K562 (cell line): ENCODE measurements around the gene DUSP3. TPM values are rescaled to one million over a fixed set of nuclear protein-coding genes. Genes with fewer than 3 reads are reported as not detected.

Experiments
- ATAC-seq: fragments of 200-7000 bp; cut with Tn5 transposase; 3 replicates; pipeline ENCODE4 v1.9.1; 2020; ENCODE audit warnings: moderate library complexity
- BruUV-seq: library from RNA; stranded (reverse); fragments of 400-500 nt; replicated peaks from 2 replicates; lab custom pipeline; 2021; lab: Mats Ljungman, UMichigan
- CTCF ChIA-PET: fragments of 300-600 bp; formaldehyde crosslinking; extraction: SDS; loops from one replicate; lab custom pipeline; 2021; ENCODE audit warnings: low intra/inter-chr PET ratio; lab: Yijun Ruan, JAX
- POLR2A ChIA-PET: fragments of 300-600, 350-650 bp; sonication (Branson Sonifier 250); formaldehyde crosslinking; extraction: SDS; loops from one replicate; lab custom pipeline; 2021; ENCODE audit warnings: antibody characterized with exemption, inconsistent platforms; lab: Yijun Ruan, JAX
- DNase-seq, 4 experiments: peaks; one replicate each; pipeline versions ENCODE4 v3.0.0 to v3.0.0-alpha.2; 2011 to 2018; ENCODE audit warnings: low spot score in 3 of 4, mixed read lengths in 3 of 4; ENCODE audit errors: extremely low read depth in 1 of 4
- FAIRE-seq: peaks from 2 replicates; lab custom pipeline; 2011; peaks lifted over from hg19 to GRCh38; lab: Jason Lieb, UNC
- H2AFZ ChIP-seq: 2 replicates; pipeline ENCODE4 v1.6.0; 2011; ENCODE audit warnings: low read depth, low read length, control low read depth, inconsistent platforms
- H3K27ac ChIP-seq: fragments of 200-600 bp; 3 replicates; pipeline ENCODE4 v1.8.0; 2011; ENCODE audit warnings: low read depth, mild to moderate bottlenecking, control low read depth, inconsistent platforms, low read length, moderate library complexity, mixed read lengths; ENCODE audit errors: extremely low read depth
- H3K27me3 ChIP-seq, 2 experiments: fragments of 300-600 bp in 1 of 2; 2 replicates in 1 of 2; 3 replicates in 1 of 2; pipeline versions ENCODE4 v1.6.0 to v1.8.0; 2011; ENCODE audit warnings: inconsistent platforms in 2 of 2, low read length in 2 of 2, mild to moderate bottlenecking in 1 of 2, mixed read lengths in 1 of 2, moderate library complexity in 1 of 2; ENCODE audit not compliant: control insufficient read depth in 2 of 2, insufficient read depth in 2 of 2
- H3K36me3 ChIP-seq: fragments of 300-600 bp; 3 replicates; pipeline ENCODE4 v1.8.0; 2011; ENCODE audit warnings: mild to moderate bottlenecking, low read length, inconsistent platforms; ENCODE audit not compliant: control insufficient read depth, insufficient read depth
- H3K4me1 ChIP-seq, 2 experiments: fragments of 200-600 bp in 1 of 2; replicated peaks in 1 of 2; 2 replicates in 1 of 2; 3 replicates in 1 of 2; pipeline versions ENCODE4 v1.5.1 to v1.8.0; 2011; ENCODE audit warnings: inconsistent platforms in 2 of 2, low read length in 2 of 2, mild to moderate bottlenecking in 1 of 2, mixed read lengths in 1 of 2, moderate library complexity in 1 of 2; ENCODE audit not compliant: control insufficient read depth in 2 of 2, insufficient read depth in 2 of 2
- H3K4me2 ChIP-seq: 2 replicates; pipeline ENCODE4 v1.6.1; 2011; ENCODE audit warnings: low read length, control low read depth, inconsistent platforms, mixed read lengths; ENCODE audit not compliant: insufficient read depth
- H3K4me3 ChIP-seq: fragments of 200-600 bp; sonication (generic), shearing (Covaris generic); 2 replicates; pipeline ENCODE4 v1.5.1; 2016; ENCODE audit warnings: control low read depth, inconsistent platforms
- H3K79me2 ChIP-seq: fragments of 200-600 bp; 3 replicates; pipeline ENCODE4 v1.8.0; 2011; ENCODE audit warnings: low read length, inconsistent platforms; ENCODE audit not compliant: control insufficient read depth, insufficient read depth
- H3K9ac ChIP-seq, 2 experiments: 2 replicates each; pipeline versions ENCODE4 v1.6.0 to v1.6.1; 2011; ENCODE audit warnings: low read depth in 2 of 2, low read length in 2 of 2, control low read depth in 1 of 2, inconsistent platforms in 1 of 2, mild to moderate bottlenecking in 1 of 2, mixed read lengths in 1 of 2; ENCODE audit not compliant: insufficient read depth in 1 of 2
- H3K9me1 ChIP-seq: one replicate; pipeline ENCODE4 v1.6.0; 2011; ENCODE audit warnings: inconsistent platforms, mild to moderate bottlenecking, low read length, moderate library complexity; ENCODE audit not compliant: control insufficient read depth, insufficient read depth
- H3K9me3 ChIP-seq: replicated peaks from 2 replicates; pipeline ENCODE4 v1.5.1; 2011; ENCODE audit warnings: low read depth, low read length, inconsistent platforms; ENCODE audit not compliant: control insufficient read depth, insufficient read depth
- H4K20me1 ChIP-seq: replicated peaks from 2 replicates; pipeline ENCODE4 v1.6.1; 2011; ENCODE audit warnings: low read length, inconsistent platforms, mixed read lengths; ENCODE audit not compliant: control insufficient read depth, insufficient read depth
- KAT7 ChIP-seq: sonication (generic); formaldehyde crosslinking; IDR thresholded peaks from 2 replicates; pipeline ENCODE4 v1.8.0; 2022; ENCODE audit warnings: missing genetic modification reagents, mild to moderate bottlenecking, borderline replicate concordance
- NR0B1 ChIP-seq: fragments of 450-650 bp; IDR thresholded peaks from one replicate; pipeline ENCODE4 v1.6.1; 2018; ENCODE audit warnings: mild to moderate bottlenecking, moderate library complexity; ENCODE audit not compliant: partially characterized antibody
- SMARCB1 ChIP-seq: IDR thresholded peaks from 2 replicates; pipeline ENCODE4 v1.6.1; 2011; ENCODE audit warnings: improper control_type of control experiment, low read depth; ENCODE audit not compliant: insufficient read length
- TEAD4 ChIP-seq, 2 experiments: sonication (generic) in 1 of 2; formaldehyde crosslinking in 1 of 2; IDR thresholded peaks; 2 replicates each; pipeline versions ENCODE4 v1.6.1 to v1.8.0; 2012 to 2022; ENCODE audit warnings: borderline replicate concordance in 1 of 2, inconsistent platforms in 1 of 2, low read length in 1 of 2, mild to moderate bottlenecking in 1 of 2, missing genetic modification reagents in 1 of 2
- THAP12 ChIP-seq: fragments of 250-450 bp; sonication (Bioruptor Pico); IDR thresholded peaks from 2 replicates; pipeline ENCODE4 v1.9.0; 2021; ENCODE audit warnings: mild to moderate bottlenecking, inconsistent platforms
- UBTF ChIP-seq, 2 experiments: IDR thresholded peaks; 2 replicates each; pipeline ENCODE4 v1.6.1; 2012; ENCODE audit warnings: improper control_type of control experiment in 2 of 2, low read depth in 2 of 2, low read length in 2 of 2, borderline replicate concordance in 1 of 2
- ZNF280A ChIP-seq: fragments of 450-650 bp; IDR thresholded peaks from 2 replicates; pipeline ENCODE4 v1.6.1; 2018; ENCODE audit warnings: mild to moderate bottlenecking, low read depth; ENCODE audit not compliant: partially characterized antibody
- WGBS: fragments of 100-300 bp; shearing (Covaris generic); methylation state at CpG from one replicate; pipeline ENCODE4 v1.1.6; 2016; ENCODE audit warnings: low coverage, mixed read lengths; ENCODE audit not compliant: insufficient coverage; ENCODE audit errors: missing lambda C conversion rate; 5-methylcytosine and 5-hydroxymethylcytosine counted together
- in situ Hi-C: fragments of 300-500 bp; cut with MboI; formaldehyde crosslinking; loops from 4 replicates; pipeline ENCODE4 v1.15.0; 2018; ENCODE audit warnings: inconsistent platforms, mixed read lengths
- intact Hi-C: fragments of 100-400 bp; cut with micrococcal nuclease; formaldehyde crosslinking; loops from 2 replicates; pipeline ENCODE4 v1.14.2; 2022
- polyA plus RNA-seq, 8 experiments: library from polyadenylated mRNA; depleted of rRNA in 4 of 8; stranded (reverse) in 5 of 8; unstranded in 3 of 8; fragments of >200 nt; fragmentation: Nextera tagmentation in 2 of 8; fragmentation: Illumina TruSeq in 1 of 8; extraction: Ambion mirVana in 2 of 8; extraction: Trizol in 1 of 8; gene quantifications; 2 replicates each; pipeline versions ENCODE4 v1.2.1 to v1.2.3, GENCODE V29; 2011 to 2014; ENCODE audit warnings: inconsistent platforms in 1 of 8, missing spikeins in 1 of 8
- total RNA-seq, 7 experiments: library from RNA; depleted of rRNA in 6 of 7; stranded (reverse); fragments of >200 nt in 6 of 7; fragmentation: Illumina TruSeq in 2 of 7; extraction: Trizol in 2 of 7; gene quantifications; 2 replicates each; pipeline versions ENCODE4 v1.2.1 to v1.2.3, GENCODE V29; 2011 to 2021; ENCODE audit warnings: low replicate concordance in 1 of 7

DUSP3 gene
- total and polyA plus RNA-seq, 9 of the 15 experiments (the other 6 are each of a cell fraction or from before 2014, with no cell fraction given): 4.1 to 19.8 (median 12.3) TPM

- TF ChIP-seq TEAD4 (IDR thresholded peaks at IDR 0.05; ENCODE audit: low read length): peak; percentile 37; the same call in 1 of the 2 replicates
- TF ChIP-seq TEAD4 (CRISPR knock-in tag; IDR thresholded peaks at IDR 0.05; ENCODE audit: borderline replicate concordance): no peak
Measured at GRCh38 chr17:43758497-43759174, 20.1 kb downstream of the DUSP3 start, which contains the start of gene SOST (continued).

- Histone ChIP-seq H3K79me2 (no peaks in the 10 kb centered on the region), H2AFZ (no peak overlapping the region), H3K9me1 (no peaks in the 10 kb centered on the region), H3K9ac (no peak overlapping the region), H4K20me1 (peaks cover 3% of the 10 kb centered on the region; the same call in 1 of the 2 replicates), H3K4me2 (no peak overlapping the region), H3K27me3 (peaks cover 28 to 69% of the 10 kb centered on the region in 2 experiments), H3K27ac (no peak overlapping the region), H3K36me3 (no peaks in the 10 kb centered on the region), H3K9me3 (no peaks in the 10 kb centered on the region), H3K4me1 (peaks cover 0 to 12% of the 10 kb centered on the region in 2 experiments; a peak in 2 of 5 replicates), H3K4me3 (no peak overlapping the region)
- in situ Hi-C loops: no loop called here
- ChIA-PET CTCF (interaction anchor here (1.4 to 11.2 kb wide), 2 partner anchors 64 to 364 kb away, joined by 3 to 310 read pairs; no protein-coding TSS in a partner anchor), POLR2A (interaction anchor here (0.6 to 1.6 kb wide), 4 partner anchors 20 to 66 kb away, joined by 3 to 5 read pairs (median 4); no protein-coding TSS in a partner anchor)
- intact Hi-C loops: no loop called here
- no peak for ATAC-seq
- BruUV-seq: no TSS peak
- no peak for FAIRE-seq
- 0% methylated on average over 6 of the region's 6 CpGs for WGBS
- DNase-seq: no peak
- TF ChIP-seq UBTF (IDR thresholded peaks at IDR 0.05; ENCODE audit: borderline replicate concordance in 1 of 2, low read depth in 2 of 2, low read length in 2 of 2) (no peak), KAT7 (no peak), NR0B1 (no peak), ZNF280A (no peak), SMARCB1 (no peak), THAP12 (CRISPR knock-in tag) (no peak)
Measured at GRCh38 chr17:43758086-43758485, 20.7 kb downstream of the DUSP3 start.
